ENCODE measurements around the gene SNTG2.

- TF ChIP-seq CSDC2 (CRISPR knock-in tag; IDR thresholded peaks at IDR 0.05), result no peak
- no peak for TF ChIP-seq POU6F1 (CRISPR knock-in tag; IDR thresholded peaks at IDR 0.05; ENCODE audit: borderline replicate concordance, low read depth)
- TF ChIP-seq ZC3H10 (CRISPR knock-in tag; IDR thresholded peaks at IDR 0.05), result no peak
- TF ChIP-seq PATZ1 (CRISPR knock-in tag; IDR thresholded peaks at IDR 0.05; ENCODE audit: borderline replicate concordance), result no peak
- no peak for TF ChIP-seq RARB (CRISPR knock-in tag; IDR thresholded peaks at IDR 0.05)
- no peak for TF ChIP-seq ESRRG (CRISPR knock-in tag; IDR thresholded peaks at IDR 0.05)
- no peak for TF ChIP-seq PPARA (CRISPR knock-in tag; IDR thresholded peaks at IDR 0.05; ENCODE audit: borderline replicate concordance)
- no peak for TF ChIP-seq ZNF70 (CRISPR knock-in tag; IDR thresholded peaks at IDR 0.05)
- TF ChIP-seq ZFP30 (CRISPR knock-in tag; IDR thresholded peaks at IDR 0.05), result no peak
- TF ChIP-seq ARNTL (CRISPR knock-in tag; IDR thresholded peaks at IDR 0.05; ENCODE audit: borderline replicate concordance, low read depth), result no peak
- no peak for TF ChIP-seq TOX (CRISPR knock-in tag; IDR thresholded peaks at IDR 0.05; ENCODE audit: borderline replicate concordance)
Observed at GRCh38 chr2:946073-946948, 4.3 kb upstream of the SNTG2 start.
